Activated T-cell treated with anti-CD3 and anti-CD28 coated beads, Interleukin-2, amount 50 U/mL, for 48 hours (primary cell): ENCODE results near the gene PDGFB.
A peak's percentile ranks its signal among the peaks of the same experiment; 100 is the strongest.

Experiments used
- DNase-seq, 2 experiments: peaks; one replicate each; pipeline ENCODE4 v3.0.0-alpha.2; 2020

The PDGFB gene

GRCh38 chr22:39238966-39239505 lies 5.7 kb downstream of the PDGFB start:
- no peak for DNase-seq

- no peak for DNase-seq
These were observed 6.2 kb downstream of the PDGFB start for GRCh38 chr22:39238561-39238960.

- DNase-seq = no peak
These were observed 6.7 kb downstream of the PDGFB start for GRCh38 chr22:39238101-39238466.

- DNase-seq = peak; percentile 54
These were observed 7.3 kb downstream of the PDGFB start for GRCh38 chr22:39237318-39238100.

- DNase-seq = peak; percentile 60 to 70
These were observed 8.2 kb downstream of the PDGFB start for GRCh38 chr22:39236321-39237317.

- DNase-seq = no peak
These were observed 9.7 kb downstream of the PDGFB start for GRCh38 chr22:39234867-39235687.

GRCh38 chr22:39234472-39234787 lies 10.4 kb downstream of the PDGFB start:
- no peak for DNase-seq

GRCh38 chr22:39233710-39234471 lies 10.9 kb downstream of the PDGFB start:
- DNase-seq = no peak

- no peak for DNase-seq
These were observed 11.7 kb downstream of the PDGFB start for GRCh38 chr22:39232806-39233709.

- no peak for DNase-seq
These were observed 12.5 kb downstream of the PDGFB start for GRCh38 chr22:39232246-39232645.

GRCh38 chr22:39231197-39231950 lies 13.4 kb downstream of the PDGFB start:
- no peak for DNase-seq

- DNase-seq = no peak
These were observed 14.3 kb downstream of the PDGFB start for GRCh38 chr22:39230261-39231196.

GRCh38 chr22:39229688-39230260 lies 15.0 kb downstream of the PDGFB start:
- DNase-seq = no peak

- DNase-seq = no peak
These were observed 15.7 kb downstream of the PDGFB start for GRCh38 chr22:39229075-39229474.

- no peak for DNase-seq
These were observed 17.1 kb downstream of the PDGFB start for GRCh38 chr22:39227542-39228272.

- DNase-seq = no peak
These were observed 18.4 kb downstream of the PDGFB start for GRCh38 chr22:39226353-39226752.

GRCh38 chr22:39225591-39225990 lies 19.2 kb downstream of the PDGFB start:
- no peak for DNase-seq

- DNase-seq = no peak
These were observed 20.2 kb downstream of the PDGFB start for GRCh38 chr22:39224550-39224949.
